Right lobe of liver (tissue), 6 donors: ENCODE measurements around the gene KANSL1L. TPM values are rescaled to one million over a fixed set of nuclear protein-coding genes. Genes with fewer than 3 reads are reported as not detected.
A peak's percentile ranks its signal among the peaks of the same experiment; 100 is the strongest.

Experiments used
- ATAC-seq, 4 donors: fragments of 200-7000 bp; cut with Tn5 transposase; one replicate each; pipeline ENCODE4 v1.9.1; 2020; ENCODE audit warnings: mild to moderate bottlenecking in 4 of 4, moderate library complexity in 4 of 4
- DNase-seq, 3 donors: peaks; one replicate each; pipeline ENCODE4 v3.0.0-alpha.2; 2020
- H3K27ac ChIP-seq, 3 donors: fragments of 200-600 bp; one replicate each; pipeline ENCODE4 v1.8.0; 2022
- H3K27me3 ChIP-seq, 2 donors: fragments of 200-600 bp; one replicate each; pipeline ENCODE4 v1.8.0; 2022
- H3K36me3 ChIP-seq, 4 donors: fragments of 200-600 bp; sonication (generic) in 1 of 4; one replicate each; pipeline versions ENCODE4 v1.5.1 to v1.8.0; 2017 to 2022; ENCODE audit warnings: control low read depth in 1 of 4
- H3K4me1 ChIP-seq, 4 donors: fragments of 200-600 bp; sonication (generic) in 1 of 4; one replicate each; pipeline versions ENCODE4 v1.5.1 to v1.8.0; 2017 to 2022; ENCODE audit warnings: control low read depth in 1 of 4
- H3K4me3 ChIP-seq, 3 donors: fragments of 200-600 bp; one replicate each; pipeline ENCODE4 v1.8.0; 2022
- H3K9me3 ChIP-seq, 4 donors: fragments of 200-600 bp; sonication (generic) in 1 of 4; one replicate each; pipeline versions ENCODE4 v1.5.1 to v1.8.0; 2017 to 2022; ENCODE audit warnings: control low read depth in 1 of 4
- POLR2A ChIP-seq: fragments of 450-650 bp; IDR thresholded peaks from one replicate; pipeline ENCODE4 v1.6.1; 2017; ENCODE audit warnings: antibody characterized with exemption, mild to moderate bottlenecking
- WGBS: methylation state at CpG from one replicate; pipeline ENCODE4 v1.1.6; 2018; ENCODE audit warnings: low coverage, low lambda C conversion rate; ENCODE audit not compliant: insufficient coverage; ENCODE audit errors: missing lambda C conversion rate; 5-methylcytosine and 5-hydroxymethylcytosine counted together
- intact Hi-C, 2 donors: fragments of 100-400 bp; cut with DNase I; formaldehyde crosslinking; loops; one replicate each; pipeline versions ENCODE4 v1.11.2 to v1.14.1; 2022
- total RNA-seq, 6 experiments: library from RNA; depleted of rRNA in 2 of 6; stranded (reverse); fragments of >200 nt in 2 of 6; fragmentation: NEBNext Ultra II Directional in 3 of 6; extraction: Animal tissue kit (Norgen Biotek cat#: 25700) in 3 of 6; gene quantifications; one replicate each; pipeline versions ENCODE4 v1.1.0 to v1.2.4, GENCODE V29; 2016 to 2023
- TF ChIP-seq, protein P1 (sequence below), 4 donors: fragments of 200-600 bp in 3 of 4; fragments of 450-650 bp in 1 of 4; IDR thresholded peaks; one replicate each; pipeline versions ENCODE4 v1.5.1 to v1.8.0; 2016 to 2022; ENCODE audit warnings: antibody characterized with exemption in 4 of 4, mild to moderate bottlenecking in 2 of 4
- donor health status: DM: no; HTN: yes; CAD: no.
- donor health status: DM: no; HTN: no; CAD: no.
- donor health status: DM: no; HTN: no; CAD: no.
- donor health status: DM: no; HTN: yes; CAD: no.
- donor health status: DM: no; HTN: yes; CAD: no.

The KANSL1L gene
- total RNA-seq, 6 experiments from 2014 or later = 7.1 to 19.1 (median 11.1) TPM

DNA sequence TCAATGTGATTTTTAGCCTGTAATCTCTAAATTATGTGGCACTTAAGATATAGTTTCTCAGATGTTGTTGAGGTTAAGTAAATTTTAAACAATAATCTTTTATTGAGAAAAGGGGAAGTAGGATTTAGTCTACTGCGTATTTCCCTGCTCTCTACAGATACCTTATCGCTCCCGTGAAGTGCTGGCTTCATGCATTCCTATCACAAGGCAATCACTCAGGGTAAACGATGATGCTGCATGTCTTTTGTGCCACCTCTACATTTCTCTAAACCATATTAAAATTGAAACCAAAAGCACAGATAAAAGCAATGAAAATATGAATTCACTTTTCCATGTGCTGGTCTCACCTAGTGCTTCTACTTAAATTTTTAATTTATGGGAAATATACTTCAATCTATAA lies 183.2 kb downstream of the KANSL1L start:
- Histone ChIP-seq H3K27me3 (peaks cover 4% of the 10 kb centered on the region in 2 donors), H3K27ac (no peak overlapping the region), H3K4me1 (no peaks in the 10 kb centered on the region), H3K4me3 (no peak overlapping the region), H3K9me3 (no peaks in the 10 kb centered on the region), H3K36me3 (no peaks in the 10 kb centered on the region)
- no peak for DNase-seq
- TF ChIP-seq, protein P1, sequence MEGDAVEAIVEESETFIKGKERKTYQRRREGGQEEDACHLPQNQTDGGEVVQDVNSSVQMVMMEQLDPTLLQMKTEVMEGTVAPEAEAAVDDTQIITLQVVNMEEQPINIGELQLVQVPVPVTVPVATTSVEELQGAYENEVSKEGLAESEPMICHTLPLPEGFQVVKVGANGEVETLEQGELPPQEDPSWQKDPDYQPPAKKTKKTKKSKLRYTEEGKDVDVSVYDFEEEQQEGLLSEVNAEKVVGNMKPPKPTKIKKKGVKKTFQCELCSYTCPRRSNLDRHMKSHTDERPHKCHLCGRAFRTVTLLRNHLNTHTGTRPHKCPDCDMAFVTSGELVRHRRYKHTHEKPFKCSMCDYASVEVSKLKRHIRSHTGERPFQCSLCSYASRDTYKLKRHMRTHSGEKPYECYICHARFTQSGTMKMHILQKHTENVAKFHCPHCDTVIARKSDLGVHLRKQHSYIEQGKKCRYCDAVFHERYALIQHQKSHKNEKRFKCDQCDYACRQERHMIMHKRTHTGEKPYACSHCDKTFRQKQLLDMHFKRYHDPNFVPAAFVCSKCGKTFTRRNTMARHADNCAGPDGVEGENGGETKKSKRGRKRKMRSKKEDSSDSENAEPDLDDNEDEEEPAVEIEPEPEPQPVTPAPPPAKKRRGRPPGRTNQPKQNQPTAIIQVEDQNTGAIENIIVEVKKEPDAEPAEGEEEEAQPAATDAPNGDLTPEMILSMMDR (IDR thresholded peaks at IDR 0.05) = no peak
- no peak for TF ChIP-seq POLR2A
- no peak for ATAC-seq
- intact Hi-C loops = loop anchor here in 1 of 2 donors (10.0 kb wide), 1 partner anchor 217 kb away; no protein-coding TSS in a partner anchor
- 49% methylated on average over 4 of the region's 4 CpGs for WGBS

DNA sequence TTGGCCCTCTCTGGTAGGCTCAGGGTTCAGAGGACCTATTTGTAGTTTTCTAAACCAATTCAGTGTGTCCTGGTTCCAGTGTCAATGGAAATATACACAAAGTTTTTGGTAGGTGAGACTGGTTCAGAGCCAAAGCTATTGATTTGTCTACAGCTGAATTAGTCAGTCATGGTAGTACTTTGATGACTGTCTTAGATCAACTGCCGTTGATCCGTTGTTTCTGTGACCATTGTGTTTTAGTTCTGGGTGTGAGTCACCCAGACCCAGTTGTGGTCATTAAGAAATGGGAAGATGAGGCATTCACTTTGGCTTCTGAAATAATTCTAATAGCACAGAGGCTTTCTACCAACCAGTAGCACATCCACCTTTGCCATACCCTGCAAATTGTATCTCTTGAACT lies 184.8 kb downstream of the KANSL1L start:
- Histone ChIP-seq H3K27me3 (peaks cover 4% of the 10 kb centered on the region in 2 donors), H3K27ac (no peak overlapping the region), H3K9me3 (no peaks in the 10 kb centered on the region), H3K36me3 (no peaks in the 10 kb centered on the region), H3K4me3 (no peak overlapping the region), H3K4me1 (no peaks in the 10 kb centered on the region)
- DNase-seq (no peak), ATAC-seq (peak in 1 of 4 donors; percentile 37)
- intact Hi-C loops = loop anchor here in 1 of 2 donors (10.0 kb wide), 1 partner anchor 218 kb away; no protein-coding TSS in a partner anchor
- TF ChIP-seq POLR2A = no peak
- 44% methylated on average over 2 of the region's 2 CpGs for WGBS

DNA sequence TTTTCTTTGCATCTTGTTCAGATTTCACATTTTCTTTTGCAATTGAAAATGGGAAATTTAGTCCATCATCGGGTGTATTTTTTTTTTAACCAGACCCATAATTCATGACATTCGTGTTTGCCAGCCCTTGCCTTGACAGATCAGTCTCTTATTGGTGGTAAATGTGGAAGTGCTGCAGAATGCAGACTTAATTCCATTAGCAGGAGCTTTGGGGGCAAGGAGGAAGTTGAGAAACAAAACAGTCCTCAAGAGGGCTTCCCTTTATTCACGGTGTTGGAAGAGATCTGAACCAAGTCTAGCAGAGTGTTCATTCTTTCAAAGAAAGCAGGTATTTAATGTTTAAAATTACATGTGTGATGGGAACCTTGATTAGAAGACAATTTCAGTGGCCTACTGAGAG lies 185.3 kb downstream of the KANSL1L start:
- no peak for DNase-seq
- Histone ChIP-seq H3K36me3 (no peaks in the 10 kb centered on the region), H3K4me3 (no peak overlapping the region), H3K4me1 (no peaks in the 10 kb centered on the region), H3K27ac (no peak overlapping the region), H3K9me3 (no peaks in the 10 kb centered on the region), H3K27me3 (peaks cover 4% of the 10 kb centered on the region in 2 donors)
- peak in 2 of 4 donors; percentile 43 to 56 for ATAC-seq
- TF ChIP-seq, protein P1 (IDR thresholded peaks at IDR 0.05) = no peak
- no peak for TF ChIP-seq POLR2A
- WGBS = 48% methylated on average over 3 of the region's 3 CpGs
- intact Hi-C loops = loop anchor here in 1 of 2 donors (10.0 kb wide), 1 partner anchor 219 kb away; no protein-coding TSS in a partner anchor

DNA sequence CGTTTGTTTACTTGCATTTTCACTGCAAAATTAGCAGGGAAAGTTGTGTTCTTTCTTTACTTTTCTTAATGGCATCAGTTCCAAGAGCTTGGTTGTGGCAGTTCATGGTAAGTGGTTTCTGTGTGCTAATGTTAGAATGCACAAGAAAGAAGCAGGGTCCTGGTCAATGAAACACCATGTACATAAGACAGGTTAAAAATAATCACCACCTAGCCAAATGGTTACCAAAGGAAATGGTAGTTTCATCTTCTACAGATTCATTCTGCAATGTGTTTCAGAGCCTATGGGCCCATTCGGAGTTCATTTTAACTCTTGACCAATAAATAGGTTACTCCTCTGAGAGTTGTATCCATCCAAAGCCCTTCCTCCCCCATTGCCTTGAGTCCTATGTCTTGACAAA lies 186.9 kb downstream of the KANSL1L start:
- no peak overlapping the region for H3K4me3 ChIP-seq
- DNase-seq = no peak
- WGBS = 71% methylated on average over 2 of the region's 2 CpGs
- no peaks in the 10 kb centered on the region for H3K9me3 ChIP-seq
- H3K36me3 ChIP-seq = no peaks in the 10 kb centered on the region
- intact Hi-C loops = loop anchor here in 1 of 2 donors (10.0 kb wide), 1 partner anchor 221 kb away; no protein-coding TSS in a partner anchor
- H3K27me3 ChIP-seq = peaks cover 4% of the 10 kb centered on the region in 2 donors
- no peak for ATAC-seq
- H3K27ac ChIP-seq = no peak overlapping the region
- H3K4me1 ChIP-seq = no peaks in the 10 kb centered on the region
- TF ChIP-seq, protein P1 (IDR thresholded peaks at IDR 0.05) = no peak
- TF ChIP-seq POLR2A = no peak

DNA sequence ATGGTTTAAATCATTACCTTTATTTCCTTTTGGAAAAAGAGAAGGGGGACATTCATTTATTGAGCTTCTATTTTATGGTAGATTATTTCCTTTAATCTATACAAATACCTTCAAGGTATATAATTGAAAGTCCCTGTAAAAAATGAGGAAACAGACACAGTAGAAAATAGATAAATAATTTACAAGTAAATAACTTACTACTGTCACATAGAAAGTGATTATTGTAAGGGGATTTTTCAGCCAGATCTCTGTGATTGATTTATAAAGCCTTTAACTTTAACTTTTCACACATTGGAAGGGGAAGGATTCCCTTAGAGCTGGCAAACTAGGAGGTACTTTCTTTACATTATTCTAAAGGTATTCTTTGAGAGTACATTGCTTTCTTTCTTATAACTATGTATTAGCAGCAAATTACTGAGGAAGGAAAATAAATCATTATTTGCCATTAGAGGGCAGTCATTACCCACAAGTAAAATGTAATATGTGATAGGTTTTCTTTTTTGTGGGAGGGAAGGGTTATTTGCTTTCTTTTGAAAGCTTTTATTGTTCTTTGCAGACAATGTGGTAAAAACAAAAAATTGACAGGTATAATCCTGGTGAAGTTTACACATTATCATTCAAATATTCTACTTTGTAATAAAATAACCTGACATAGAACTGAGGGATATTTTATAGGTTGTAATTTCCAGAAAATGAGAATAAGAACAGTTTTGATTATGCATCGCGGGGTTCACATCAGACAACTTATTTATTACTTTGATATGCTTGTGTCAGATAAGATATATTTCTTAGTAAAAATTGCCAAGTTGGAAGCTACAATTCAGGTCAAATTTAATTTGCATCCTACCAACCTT lies 193.6 kb downstream of the KANSL1L start:
- Histone ChIP-seq H3K27me3 (no peaks in the 10 kb centered on the region), H3K4me3 (no peak overlapping the region), H3K36me3 (no peaks in the 10 kb centered on the region), H3K9me3 (no peaks in the 10 kb centered on the region), H3K4me1 (no peaks in the 10 kb centered on the region), H3K27ac (no peak overlapping the region)
- no peak for TF ChIP-seq POLR2A
- TF ChIP-seq, protein P1 (IDR thresholded peaks at IDR 0.05) = peak; percentile 54 to 70 (median 63)
- intact Hi-C loops = loop anchor here in 1 of 2 donors (5.0 kb wide), 1 partner anchor 220 kb away; no protein-coding TSS in a partner anchor
- WGBS = 89% methylated on average over 2 of the region's 2 CpGs
- ATAC-seq (peak; percentile 57 to 77 (median 74)), DNase-seq (no peak)
